HEK293T (cell line): ENCODE data around the gene UBA1.

Experiments
- CTCF ChIA-PET: fragments of 350-600 bp; formaldehyde crosslinking; extraction: SDS; loops from one replicate; lab custom pipeline; 2021; ENCODE audit warnings: antibody characterized with exemption, inconsistent platforms; lab: Yijun Ruan, JAX
- POLR2A ChIA-PET: fragments of 350-600 bp; formaldehyde crosslinking; extraction: SDS; loops from one replicate; lab custom pipeline; 2020; ENCODE audit warnings: antibody characterized with exemption, inconsistent platforms; lab: Yijun Ruan, JAX
- DNase-seq: peaks from one replicate; pipeline ENCODE4 v3.0.0; 2012; ENCODE audit warnings: mixed read lengths; ENCODE audit errors: extremely low spot score
- ARNT ChIP-seq: fragments of 450-650 bp; IDR thresholded peaks from 2 replicates; pipeline ENCODE4 v1.6.1; 2017; ENCODE audit warnings: mild to moderate bottlenecking
- BHLHE40 ChIP-seq: fragments of 450-650 bp; IDR thresholded peaks from 2 replicates; pipeline ENCODE4 v1.6.1; 2016; ENCODE audit warnings: mild to moderate bottlenecking, moderate library complexity, borderline replicate concordance
- CTBP1 ChIP-seq: fragments of 450-650 bp; IDR thresholded peaks from 2 replicates; pipeline ENCODE4 v1.6.1; 2016; ENCODE audit warnings: borderline replicate concordance
- ELF4 ChIP-seq: fragments of 450-650 bp; IDR thresholded peaks from 2 replicates; pipeline ENCODE4 v1.6.1; 2017; ENCODE audit warnings: antibody characterized with exemption
- FOXA1 ChIP-seq: fragments of 450-650 bp; IDR thresholded peaks from 2 replicates; pipeline ENCODE4 v1.6.1; 2016; ENCODE audit warnings: mild to moderate bottlenecking
- FOXK2 ChIP-seq: fragments of 450-650 bp; IDR thresholded peaks from 2 replicates; pipeline ENCODE4 v1.6.1; 2016; ENCODE audit warnings: mild to moderate bottlenecking
- FOXM1 ChIP-seq: fragments of 450-650 bp; IDR thresholded peaks from 2 replicates; pipeline ENCODE4 v1.6.1; 2017; ENCODE audit warnings: mild to moderate bottlenecking, borderline replicate concordance
- HDGF ChIP-seq: fragments of 450-650 bp; IDR thresholded peaks from 2 replicates; pipeline ENCODE4 v1.6.1; 2017; ENCODE audit warnings: antibody characterized with exemption, borderline replicate concordance
- L3MBTL2 ChIP-seq: fragments of 450-650 bp; conservative IDR thresholded peaks from 2 replicates; pipeline ENCODE4 v1.6.1; 2016; ENCODE audit warnings: mild to moderate bottlenecking
- LEF1 ChIP-seq: fragments of 450-650 bp; IDR thresholded peaks from 2 replicates; pipeline ENCODE4 v1.6.1; 2017; ENCODE audit warnings: mild to moderate bottlenecking, borderline replicate concordance
- NFRKB ChIP-seq: fragments of 450-650 bp; IDR thresholded peaks from 2 replicates; pipeline ENCODE4 v1.6.1; 2016; ENCODE audit warnings: mild to moderate bottlenecking, moderate library complexity
- SP1 ChIP-seq: fragments of 450-650 bp; IDR thresholded peaks from 2 replicates; pipeline ENCODE4 v1.6.1; 2017
- SUZ12 ChIP-seq: fragments of 450-650 bp; IDR thresholded peaks from 2 replicates; pipeline ENCODE4 v1.6.1; 2016; ENCODE audit warnings: mild to moderate bottlenecking
- TARDBP ChIP-seq: fragments of 450-650 bp; IDR thresholded peaks from 2 replicates; pipeline ENCODE4 v1.6.1; 2016
- ZNF384 ChIP-seq: fragments of 450-650 bp; IDR thresholded peaks from 2 replicates; pipeline ENCODE4 v1.6.1; 2016
- TF ChIP-seq, protein P1 (sequence below): fragments of 450-650 bp; IDR thresholded peaks from 2 replicates; pipeline ENCODE4 v1.6.1; 2016

The UBA1 gene

DNA sequence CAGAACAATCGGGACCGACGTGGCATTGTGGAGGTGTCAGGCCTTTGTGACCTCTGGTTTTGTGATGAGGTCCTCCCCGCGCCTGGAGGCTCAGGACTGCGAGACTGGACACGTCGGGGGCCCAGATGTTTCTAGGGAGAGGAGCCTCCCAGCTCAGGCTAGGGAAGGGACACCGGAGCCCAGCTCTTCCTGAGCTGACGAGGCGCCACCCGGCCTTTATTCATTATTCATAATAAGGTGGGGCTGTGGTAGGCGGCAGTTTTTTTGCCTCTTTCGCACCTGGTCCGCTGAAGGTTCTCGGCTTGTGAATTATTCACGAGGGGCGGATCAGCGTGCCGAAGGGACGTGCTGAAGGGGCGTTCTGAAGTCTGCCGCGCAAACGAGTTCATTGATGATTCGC lies 2.3 kb upstream of the UBA1 start:
- TF ChIP-seq, protein P1, sequence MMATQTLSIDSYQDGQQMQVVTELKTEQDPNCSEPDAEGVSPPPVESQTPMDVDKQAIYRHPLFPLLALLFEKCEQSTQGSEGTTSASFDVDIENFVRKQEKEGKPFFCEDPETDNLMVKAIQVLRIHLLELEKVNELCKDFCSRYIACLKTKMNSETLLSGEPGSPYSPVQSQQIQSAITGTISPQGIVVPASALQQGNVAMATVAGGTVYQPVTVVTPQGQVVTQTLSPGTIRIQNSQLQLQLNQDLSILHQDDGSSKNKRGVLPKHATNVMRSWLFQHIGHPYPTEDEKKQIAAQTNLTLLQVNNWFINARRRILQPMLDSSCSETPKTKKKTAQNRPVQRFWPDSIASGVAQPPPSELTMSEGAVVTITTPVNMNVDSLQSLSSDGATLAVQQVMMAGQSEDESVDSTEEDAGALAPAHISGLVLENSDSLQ = no peak
- no peak for TF ChIP-seq FOXK2
- CTCF ChIA-PET = interaction anchor here (1.5 to 3.3 kb wide), 2 partner anchors 194 to 332 kb away, joined by 6 to 8 read pairs; no protein-coding TSS in a partner anchor
- no peak for DNase-seq
- POLR2A ChIA-PET = interaction anchor here (0.9 to 2.8 kb wide), 5 partner anchors 30 to 193 kb away, joined by 3 to 24 read pairs (median 8); partner anchors contain the start of genes NDUFB11, RBM10 and USP11

- POLR2A ChIA-PET = interaction anchor here (1.6 to 2.8 kb wide), 3 partner anchors 41 to 192 kb away, joined by 8 to 24 read pairs (median 11); partner anchors contain the start of genes NDUFB11, RBM10 and USP11
- TF ChIP-seq, protein P1 = no peak
- TF ChIP-seq ARNT (no peak), ZNF384 (no peak), LEF1 (no peak), ELF4 (no peak), BHLHE40 (no peak), FOXM1 (no peak), TARDBP (no peak), HDGF (no peak), NFRKB (no peak), CTBP1 (no peak), SP1 (no peak), FOXK2 (no peak), FOXA1 (no peak), SUZ12 (no peak), L3MBTL2 (no peak)
- CTCF ChIA-PET = interaction anchor here (3.3 kb wide), 1 partner anchor 193 kb away, joined by 8 read pairs; no protein-coding TSS in a partner anchor
- no peak for DNase-seq
Observed at GRCh38 chrX:47191806-47192401, 1.7 kb upstream of the UBA1 start.

DNA sequence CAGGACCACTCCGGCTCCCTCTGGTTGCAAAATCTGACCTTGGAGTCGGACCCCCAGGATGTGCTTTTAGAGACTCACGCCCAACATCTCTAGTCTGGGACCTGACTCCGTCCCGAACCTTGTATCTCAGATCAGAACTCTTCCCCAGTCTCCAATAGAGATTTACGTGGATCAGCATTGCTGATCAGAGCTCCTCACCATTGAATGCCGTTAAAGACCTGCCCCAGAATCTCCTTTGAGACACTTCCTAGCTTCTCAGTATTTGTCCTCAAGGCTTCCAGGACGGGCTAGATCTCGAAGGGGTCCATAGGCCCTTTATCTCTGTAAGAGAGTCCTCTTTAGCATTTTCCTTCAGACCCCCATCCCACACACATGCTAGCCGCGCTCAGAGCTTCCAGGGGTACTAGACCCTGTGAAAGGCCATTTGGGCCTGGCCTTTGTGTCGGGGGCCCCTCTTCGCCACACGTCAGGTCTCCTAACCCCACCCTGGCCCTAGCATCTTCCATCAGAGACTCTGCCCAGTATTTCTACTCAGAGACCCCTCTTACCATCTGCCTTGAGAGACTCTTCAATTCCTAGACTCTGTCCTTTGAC lies 662 bp downstream of the UBA1 start:
- ChIA-PET CTCF (interaction anchor here (0.8 kb wide), 1 partner anchor 374 kb away, joined by 3 read pairs; no protein-coding TSS in a partner anchor), POLR2A (interaction anchor here (1.2 to 1.3 kb wide), 2 partner anchors 39 to 118 kb away, joined by 5 read pairs; no protein-coding TSS in a partner anchor)
- DNase-seq = no peak
- TF ChIP-seq SUZ12 (no peak), L3MBTL2 (no peak), FOXK2 (no peak), TARDBP (no peak), SP1 (no peak), ELF4 (no peak), LEF1 (no peak), ZNF384 (no peak), FOXM1 (no peak), FOXA1 (no peak), HDGF (no peak), ARNT (no peak), CTBP1 (no peak)
- TF ChIP-seq, protein P1 = no peak

GRCh38 chrX:47196098-47196497 lies 2.5 kb downstream of the UBA1 start:
- POLR2A ChIA-PET = interaction anchor here (0.7 kb wide), 1 partner anchor 10 kb away, joined by 4 read pairs; no protein-coding TSS in a partner anchor
- no peak for TF ChIP-seq ARNT
- no peak for TF ChIP-seq ELF4
- TF ChIP-seq L3MBTL2 = no peak
- TF ChIP-seq SUZ12 = no peak
- TF ChIP-seq TARDBP = no peak
- TF ChIP-seq FOXA1 = no peak
- no peak for TF ChIP-seq SP1
- TF ChIP-seq HDGF = no peak
- TF ChIP-seq BHLHE40 = no peak
- TF ChIP-seq ZNF384 = no peak
- no peak for TF ChIP-seq FOXK2
- TF ChIP-seq CTBP1 = no peak
- TF ChIP-seq LEF1 = no peak
- TF ChIP-seq FOXM1 = no peak
- TF ChIP-seq NFRKB = no peak
- TF ChIP-seq, protein P1 = no peak
- CTCF ChIA-PET = no interaction called here
- DNase-seq = no peak

DNA sequence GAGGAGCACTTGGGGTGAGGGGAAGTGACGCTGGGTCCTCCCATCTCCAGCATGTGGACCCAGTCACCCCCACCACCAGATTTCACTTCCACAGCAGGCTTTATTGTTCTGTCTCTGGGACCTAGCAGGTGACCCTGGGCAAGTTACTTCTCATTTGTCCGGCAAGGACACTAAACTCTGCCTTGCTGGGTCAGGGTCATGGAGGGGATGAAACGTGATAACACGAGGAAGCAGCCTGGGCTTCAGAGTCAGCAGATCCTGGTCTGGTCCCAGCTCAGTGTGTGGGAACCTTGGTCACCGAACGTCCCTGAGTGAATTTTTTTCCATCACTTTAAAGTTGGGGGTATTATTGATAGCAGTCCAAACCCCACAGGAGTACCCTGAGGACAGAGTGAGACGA lies 3.9 kb downstream of the UBA1 start:
- ChIA-PET POLR2A (no interaction called here), CTCF (no interaction called here)
- no peak for DNase-seq
- TF ChIP-seq SP1 (no peak), BHLHE40 (no peak), FOXK2 (no peak), HDGF (no peak), ARNT (no peak), ELF4 (no peak), SUZ12 (no peak), TARDBP (no peak), NFRKB (no peak), FOXM1 (no peak), CTBP1 (no peak), LEF1 (no peak), FOXA1 (no peak), ZNF384 (no peak), L3MBTL2 (no peak)
- TF ChIP-seq, protein P1 = no peak
